Fibroblast of lung (primary cell): Measurements from ENCODE around the gene DNAL1.

Experiments used
- CTCF ChIP-seq, 2 donors: IDR thresholded peaks in 1 of 2; conservative IDR thresholded peaks in 1 of 2; 1 replicate in 1 of 2; 2 replicates in 1 of 2; pipeline ENCODE4 v1.5.1; 2011 to 2012; ENCODE audit warnings: low read length in 2 of 2, control low read depth in 1 of 2, inconsistent platforms in 1 of 2, low read depth in 1 of 2, mild to moderate bottlenecking in 1 of 2
- EZH2 ChIP-seq: IDR thresholded peaks from 2 replicates; pipeline ENCODE4 v1.5.1; 2012; ENCODE audit warnings: low read length, control low read depth, mild to moderate bottlenecking; ENCODE audit errors: missing control alignments

GRCh38 chr14:73749706-73750530, 105.1 kb downstream of the DNAL1 start:
- TF ChIP-seq CTCF (conservative IDR thresholded peaks at IDR 0.05 in 1 of 2, IDR thresholded peaks at IDR 0.05 in 1 of 2; ENCODE audit: low read depth in 1 of 2, low read length in 2 of 2) (no peak), EZH2 (no peak)
